GM21515 (cell line): Measurements from ENCODE around the gene ABCC8.

ENCODE experiments used
- ATAC-seq: cut with Tn5 transposase; IDR thresholded peaks from one replicate; pipeline ENCODE4 v1.9.1; 2021; ENCODE audit not compliant: unreplicated experiment

The ABCC8 gene

DNA sequence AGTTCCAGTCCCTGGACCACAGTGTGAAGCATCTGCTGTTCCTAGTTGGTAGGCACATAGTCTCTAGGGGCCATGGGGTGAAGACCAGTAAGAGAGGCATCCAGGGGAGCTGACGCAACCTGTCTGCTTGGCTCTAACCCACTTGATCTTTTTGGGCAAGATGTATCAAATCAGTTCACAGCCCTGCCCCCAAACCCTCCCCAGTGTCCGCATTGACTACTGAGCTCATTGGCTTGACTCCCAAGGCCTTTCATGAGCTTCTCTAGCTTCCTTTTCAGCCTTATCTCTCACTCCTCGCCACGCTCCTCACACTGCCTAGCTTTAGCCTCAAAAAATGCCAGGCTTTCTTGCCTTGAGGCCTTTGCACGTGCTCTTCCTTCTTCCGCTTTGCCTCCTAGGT lies 29.7 kb upstream of the ABCC8 start:
- no peak for ATAC-seq

DNA sequence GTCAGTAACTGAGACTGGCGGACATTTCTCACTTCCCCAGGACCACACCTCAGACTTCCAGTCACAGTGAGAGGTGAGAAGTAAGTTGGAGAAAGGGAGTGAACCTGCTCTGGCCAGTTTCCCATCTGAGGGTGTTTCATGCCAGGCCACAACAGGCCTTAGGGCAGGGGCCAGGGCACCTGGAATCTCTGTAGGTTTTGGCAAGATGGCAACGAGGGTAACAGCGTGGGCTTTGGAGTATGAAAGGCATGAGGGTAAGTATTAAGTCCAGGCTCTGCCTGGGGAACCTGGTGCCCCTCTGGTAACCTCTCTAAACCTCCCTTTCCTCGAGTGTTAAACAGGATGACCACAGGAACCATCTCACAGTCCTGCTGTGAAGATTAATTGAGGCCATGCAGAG lies 28.5 kb upstream of the ABCC8 start:
- ATAC-seq = no peak

DNA sequence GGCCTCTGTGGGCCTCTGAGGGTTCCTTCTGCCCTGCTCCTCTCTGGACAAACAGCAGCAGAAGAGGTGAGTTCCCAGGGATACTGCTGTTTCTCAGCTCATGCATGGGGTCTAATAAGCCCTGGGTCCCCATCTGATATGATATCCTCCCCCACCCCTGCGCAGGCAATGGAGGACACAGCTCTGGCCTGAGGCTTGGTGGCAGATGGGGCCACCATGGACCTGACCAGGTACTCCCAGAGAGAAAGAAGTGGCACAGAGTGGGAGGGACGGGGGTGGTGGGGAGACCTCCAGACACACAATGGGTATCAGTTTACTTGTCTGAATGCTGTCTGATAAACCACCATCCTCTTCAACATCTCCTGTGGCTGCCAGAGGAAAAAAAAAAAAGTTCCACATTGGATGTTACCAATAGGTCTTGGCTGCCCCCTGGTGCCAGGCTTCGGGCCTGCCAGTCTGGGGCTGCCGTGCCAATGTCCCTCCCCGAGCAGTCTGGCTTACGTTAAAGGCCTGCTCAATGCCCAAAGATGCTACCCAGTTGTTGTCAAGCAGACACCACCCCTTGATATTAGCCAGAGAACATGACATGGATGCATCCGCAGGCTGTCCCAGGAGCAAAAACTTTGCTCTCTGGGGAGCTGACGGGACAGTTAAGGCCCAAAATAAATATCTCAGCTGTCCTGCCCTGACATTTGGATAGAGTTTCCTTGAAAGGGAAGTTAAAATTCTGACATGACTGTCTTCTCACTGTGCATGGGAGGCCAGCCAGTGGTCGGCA lies 27.9 kb upstream of the ABCC8 start:
- peak; percentile 65 for ATAC-seq

DNA sequence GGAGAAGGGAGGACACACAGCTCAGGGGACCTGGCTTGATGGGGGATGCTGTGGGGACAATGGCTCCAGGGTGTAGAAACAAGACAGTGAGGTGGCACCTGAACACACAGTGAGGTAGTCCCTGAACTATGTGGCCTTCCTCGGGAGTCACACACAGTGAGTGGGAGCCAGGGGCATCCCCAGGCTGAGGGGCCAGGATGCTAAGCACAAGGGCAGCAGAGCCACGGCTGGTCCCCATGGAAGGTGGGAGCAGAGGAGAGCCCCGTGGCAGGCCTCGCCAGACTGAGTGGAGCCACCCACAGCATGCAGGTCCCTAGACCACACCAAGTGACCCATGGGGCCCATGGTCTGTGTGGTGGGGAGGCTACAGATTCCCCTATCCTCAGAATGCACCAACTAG lies 26.0 kb upstream of the ABCC8 start:
- ATAC-seq = no peak

DNA sequence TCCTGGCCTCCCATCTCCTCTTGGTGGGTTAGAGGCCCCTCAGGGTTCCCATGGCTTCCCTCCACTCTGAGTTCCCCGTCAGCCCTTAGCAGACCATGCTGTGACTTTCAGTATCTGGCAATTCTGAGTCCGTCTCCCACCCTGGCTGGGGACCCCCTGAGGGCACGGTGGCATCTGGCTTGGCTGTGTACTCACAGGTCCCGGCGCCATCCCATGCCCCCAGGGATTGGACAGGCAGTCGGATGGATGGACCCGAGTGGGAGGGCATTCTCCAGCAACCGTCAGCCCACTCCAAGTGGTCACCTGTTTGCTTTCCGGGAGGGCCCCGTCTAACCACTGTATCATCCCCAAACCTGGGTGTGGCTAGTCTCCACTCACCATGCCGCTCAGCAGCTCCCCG lies 24.0 kb upstream of the ABCC8 start:
- no peak for ATAC-seq

DNA sequence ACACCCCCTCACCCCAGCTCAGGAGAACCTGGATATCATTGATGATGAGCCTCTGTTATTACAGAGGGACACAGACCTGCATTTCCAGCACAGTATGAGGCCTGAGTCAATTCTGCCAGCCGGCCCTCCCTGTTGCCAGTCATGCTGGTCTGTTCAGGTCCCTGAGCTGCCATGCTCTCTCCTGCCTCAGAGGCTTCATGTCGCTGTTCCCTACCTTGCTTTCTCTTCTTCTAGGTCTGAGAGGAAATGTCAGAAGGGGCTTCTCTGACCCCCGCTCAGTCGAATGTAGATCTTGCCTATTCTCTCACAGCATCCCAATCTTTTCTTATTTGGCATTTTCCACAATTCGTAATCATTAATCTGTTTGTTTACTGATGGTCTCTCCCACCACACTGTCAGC lies 21.8 kb upstream of the ABCC8 start:
- ATAC-seq = no peak

DNA sequence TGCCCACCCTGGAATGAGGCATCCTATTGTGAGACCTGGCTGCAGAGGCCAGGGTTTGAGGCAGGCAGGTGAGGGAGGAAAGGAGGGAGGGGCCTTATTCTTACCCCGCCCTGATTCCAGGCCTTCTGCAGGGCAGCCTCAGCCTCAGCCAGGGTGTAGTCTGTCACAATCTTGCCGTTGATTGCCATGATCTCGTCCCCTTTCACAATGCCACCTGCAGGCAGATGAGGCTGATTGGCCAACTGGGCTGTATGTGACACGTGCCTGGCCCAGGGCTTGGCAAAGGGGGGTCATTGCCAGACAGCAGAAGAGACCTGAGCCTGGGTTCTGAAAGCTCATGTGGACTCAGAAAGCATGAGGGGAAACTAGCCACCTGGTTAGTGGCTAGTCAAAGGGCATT lies 21.4 kb upstream of the ABCC8 start:
- no peak for ATAC-seq

DNA sequence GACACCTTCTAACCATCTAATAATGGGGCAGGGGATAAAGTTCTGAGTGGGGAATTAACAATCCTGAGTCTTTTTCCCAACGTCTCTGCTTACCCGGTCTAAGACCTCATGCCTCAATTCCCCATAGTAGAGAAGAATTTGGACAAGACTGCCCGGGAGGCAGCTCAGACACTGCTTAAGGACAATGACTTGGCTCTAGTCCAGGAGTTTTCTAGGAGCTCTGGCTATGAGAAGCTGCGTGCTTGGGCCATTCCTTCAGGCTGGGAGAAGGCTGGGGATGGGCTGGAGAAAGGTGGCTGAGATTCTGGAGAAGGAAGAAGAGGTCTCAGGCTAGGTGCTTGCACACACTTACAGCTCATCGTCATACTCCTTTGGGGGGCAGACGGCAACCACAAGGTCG lies 19.8 kb upstream of the ABCC8 start:
- ATAC-seq = no peak

DNA sequence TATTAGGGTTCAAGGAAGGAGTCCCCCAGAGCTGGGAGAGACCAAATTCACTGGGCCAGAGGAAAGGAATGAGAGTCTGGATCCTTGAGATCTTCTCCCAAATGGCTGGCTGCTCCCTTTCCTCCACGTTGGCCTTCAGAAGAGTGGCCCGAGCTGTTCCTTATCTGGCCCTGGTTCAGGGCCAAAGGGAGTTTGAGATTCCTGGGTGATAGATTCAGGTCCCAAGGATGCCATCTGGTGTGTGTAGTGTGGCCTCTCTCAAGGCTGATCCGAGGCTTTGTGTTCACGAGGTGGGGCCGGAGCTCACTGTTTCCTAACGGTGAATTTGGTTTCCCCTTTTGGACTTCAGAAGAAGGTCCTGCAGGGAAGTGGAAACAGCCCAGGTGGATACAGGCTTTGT lies 17.4 kb upstream of the ABCC8 start:
- no peak for ATAC-seq

DNA sequence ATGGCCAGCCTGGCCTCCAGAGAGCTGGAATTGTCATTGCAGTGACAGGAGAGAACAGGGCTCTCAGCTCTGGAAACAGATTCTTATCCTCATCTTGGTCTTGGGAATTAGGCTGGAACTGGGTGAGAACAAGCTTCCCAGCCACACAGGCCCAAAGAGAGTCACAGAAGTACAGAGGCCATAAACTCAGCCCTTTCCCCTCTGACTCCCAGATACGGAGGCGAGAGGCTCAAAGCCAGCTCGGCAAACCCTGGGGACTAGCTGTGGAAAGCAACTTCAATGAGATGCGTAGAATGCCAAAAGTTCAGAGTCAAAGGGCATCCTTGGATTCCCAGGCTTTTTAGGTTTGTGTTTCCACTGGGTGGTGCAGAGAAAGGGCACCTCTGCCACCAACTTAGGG lies 14.3 kb upstream of the ABCC8 start:
- ATAC-seq = no peak

DNA sequence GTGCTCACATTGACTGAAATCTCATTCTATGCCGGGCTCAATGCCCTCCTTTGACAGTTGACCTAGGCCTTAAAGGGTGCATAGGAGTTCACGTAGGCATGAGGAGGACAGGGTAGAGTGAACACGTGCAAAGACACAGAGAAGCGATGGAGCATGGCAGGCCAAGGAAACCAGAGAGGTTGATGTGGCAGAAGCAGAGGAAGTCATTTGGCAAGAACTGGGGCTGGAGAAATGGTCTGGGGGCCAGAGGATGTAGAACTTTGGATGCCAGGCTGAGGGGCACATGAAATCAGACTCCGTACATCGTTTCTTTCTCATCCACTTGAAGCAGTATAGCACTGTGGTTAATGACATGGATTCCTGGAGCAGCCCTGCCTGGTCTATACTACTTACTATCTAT lies 13.6 kb upstream of the ABCC8 start:
- ATAC-seq = no peak

DNA sequence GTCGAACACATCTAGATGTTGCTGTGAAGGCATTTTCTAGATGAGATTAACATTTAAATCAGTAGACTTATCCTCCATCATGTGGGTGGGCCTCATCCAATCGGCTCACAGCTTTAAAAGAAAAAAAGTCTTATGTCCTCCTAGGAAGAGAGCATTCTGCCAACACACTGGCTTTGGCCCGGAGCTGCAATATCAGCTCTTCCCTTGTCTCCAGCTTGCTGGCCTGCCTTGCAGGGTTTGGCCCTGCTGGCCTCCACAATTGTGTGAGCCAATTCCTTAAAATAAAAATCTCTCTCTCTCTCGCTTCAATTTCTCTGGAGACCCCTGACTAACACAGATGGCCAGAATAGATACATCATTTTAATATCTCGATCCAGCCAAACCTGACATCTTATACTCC lies 13.1 kb upstream of the ABCC8 start:
- ATAC-seq = no peak

DNA sequence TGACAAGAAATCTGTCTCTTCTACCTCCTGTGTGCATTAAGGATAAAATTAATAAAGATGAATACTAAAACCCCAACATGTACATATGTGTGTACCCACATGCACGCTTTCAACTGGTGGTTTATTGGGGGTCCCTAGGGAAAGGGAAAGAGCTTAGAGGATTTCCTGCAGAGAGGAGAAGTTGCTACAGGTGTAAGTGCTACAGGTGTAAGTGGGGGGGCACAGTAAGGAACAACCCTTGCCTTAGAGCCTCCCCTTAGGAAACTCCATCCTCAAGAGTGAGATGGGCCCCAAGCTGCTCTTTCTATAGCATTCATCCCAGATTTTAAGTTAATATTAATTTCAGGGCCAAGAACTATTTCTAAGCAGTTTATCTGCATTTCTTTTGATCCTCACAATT lies 11.9 kb upstream of the ABCC8 start:
- ATAC-seq = no peak

DNA sequence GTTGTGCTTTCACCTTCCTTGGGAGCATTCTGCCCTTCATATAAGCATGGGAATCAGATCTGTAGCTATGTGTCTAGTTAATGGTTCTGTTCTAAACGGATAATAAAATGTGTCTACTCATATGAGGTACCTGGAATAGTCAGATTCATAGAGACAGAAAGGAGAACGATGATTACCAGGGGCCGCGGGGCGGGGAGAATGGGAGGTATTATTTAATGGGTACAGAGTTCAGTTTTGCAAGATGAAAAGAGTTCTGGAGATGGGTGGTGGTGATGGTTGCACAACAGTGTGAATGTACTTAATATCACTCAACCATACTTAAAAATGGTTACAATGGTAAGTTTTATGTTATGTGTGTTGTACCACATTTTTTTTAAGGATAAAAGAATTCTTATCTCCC lies 10.0 kb upstream of the ABCC8 start:
- no peak for ATAC-seq

DNA sequence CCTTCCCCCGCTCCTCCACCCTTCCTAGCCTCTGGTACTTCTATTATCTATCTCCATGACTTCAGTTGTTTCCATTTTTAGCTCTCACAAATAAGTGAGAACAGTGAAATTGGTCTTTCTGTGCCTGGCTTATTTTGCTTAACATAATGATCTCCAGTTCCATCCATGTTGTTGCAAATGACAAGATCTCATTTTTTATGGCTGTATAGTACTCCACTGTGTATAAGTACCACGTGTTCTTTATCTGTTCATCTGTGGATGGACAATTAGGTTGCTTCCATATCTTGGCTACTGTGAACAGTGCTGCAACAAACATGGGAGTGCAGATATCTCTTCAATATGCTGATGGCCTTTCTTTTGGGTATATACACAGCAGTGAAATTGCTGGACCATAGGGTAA lies 6.9 kb upstream of the ABCC8 start:
- no peak for ATAC-seq

DNA sequence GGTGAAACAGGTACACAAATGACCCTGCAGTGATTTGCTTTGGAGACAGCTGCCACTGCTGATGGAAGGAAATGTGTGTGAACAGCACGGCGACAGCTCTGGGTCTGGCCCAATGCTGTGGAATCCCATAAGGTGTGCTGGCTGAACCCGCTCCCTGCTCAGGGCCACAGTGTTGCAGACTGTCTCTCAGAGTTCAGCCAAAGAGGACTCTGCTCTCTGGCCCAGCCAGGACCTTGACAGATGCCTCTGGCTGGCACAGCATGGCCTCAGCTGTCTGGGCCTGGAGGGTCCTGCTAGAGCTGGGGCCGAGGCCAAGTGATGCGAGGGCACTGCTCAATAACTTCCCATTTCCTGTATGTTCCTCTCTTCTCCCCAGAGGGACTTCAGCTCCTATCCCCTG lies 5.3 kb upstream of the ABCC8 start:
- no peak for ATAC-seq

DNA sequence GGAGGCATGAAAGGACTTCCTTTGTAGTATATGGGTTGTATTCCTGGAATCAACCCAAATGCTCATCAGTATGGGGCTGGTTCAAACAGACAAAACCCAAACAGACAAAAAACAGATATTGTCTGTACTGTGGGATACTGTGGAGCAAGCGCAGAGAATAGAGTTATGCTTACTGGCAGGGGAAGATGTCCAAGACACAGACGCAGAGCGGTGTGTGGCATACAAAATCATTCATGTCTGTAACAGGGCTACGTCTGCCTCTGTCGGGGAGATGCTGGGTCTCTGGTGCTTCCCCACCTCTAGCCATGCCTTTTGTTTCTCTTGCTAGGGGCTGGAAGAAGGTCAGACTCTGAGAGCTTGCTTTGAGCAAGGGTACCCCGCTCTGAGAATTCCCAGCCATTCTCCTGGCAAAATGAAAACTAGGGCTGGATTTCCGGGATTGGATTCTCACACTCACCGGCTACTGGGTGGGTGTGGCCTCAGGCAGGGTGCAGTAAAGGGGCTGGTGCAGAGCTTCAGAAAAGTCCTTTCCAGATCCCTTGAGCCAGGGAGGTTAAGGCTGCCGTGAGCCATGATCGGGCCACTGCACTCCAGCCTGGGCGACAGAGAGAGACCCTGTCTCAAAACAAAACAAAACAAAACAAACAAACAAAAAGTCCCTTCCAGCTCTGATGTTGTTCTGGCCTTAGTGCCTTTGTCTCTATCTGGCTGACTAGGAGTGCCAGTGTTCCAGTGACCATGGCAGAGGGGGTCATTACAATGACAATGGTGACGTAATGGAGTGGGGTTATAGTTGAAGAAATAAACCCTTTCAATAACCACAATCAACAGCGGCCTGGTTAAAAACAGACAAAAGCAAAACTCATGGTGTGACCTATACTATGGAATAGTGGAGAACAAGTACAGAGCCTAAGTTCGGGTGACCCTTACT lies 2.9 kb upstream of the ABCC8 start:
- no peak for ATAC-seq

DNA sequence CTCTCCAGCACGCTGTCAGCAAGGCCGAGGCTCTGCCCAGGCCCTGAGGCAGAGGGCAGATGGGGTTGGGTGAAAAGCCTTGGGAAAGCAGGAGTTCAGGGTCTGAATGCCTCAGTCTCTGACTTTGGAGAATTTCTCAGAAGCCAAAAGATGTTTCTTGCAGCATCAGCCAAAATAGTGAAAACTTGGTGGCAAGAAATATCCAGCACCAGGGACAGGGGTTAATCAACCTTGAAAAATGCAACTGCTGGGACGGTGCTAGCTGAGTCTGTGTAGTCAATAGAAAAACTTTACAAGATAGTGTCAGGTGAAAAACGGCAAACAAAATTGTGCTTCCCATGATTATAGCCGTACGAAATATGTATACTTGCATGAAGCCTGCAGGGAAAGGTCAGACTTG lies 1.4 kb upstream of the ABCC8 start:
- ATAC-seq = no peak

DNA sequence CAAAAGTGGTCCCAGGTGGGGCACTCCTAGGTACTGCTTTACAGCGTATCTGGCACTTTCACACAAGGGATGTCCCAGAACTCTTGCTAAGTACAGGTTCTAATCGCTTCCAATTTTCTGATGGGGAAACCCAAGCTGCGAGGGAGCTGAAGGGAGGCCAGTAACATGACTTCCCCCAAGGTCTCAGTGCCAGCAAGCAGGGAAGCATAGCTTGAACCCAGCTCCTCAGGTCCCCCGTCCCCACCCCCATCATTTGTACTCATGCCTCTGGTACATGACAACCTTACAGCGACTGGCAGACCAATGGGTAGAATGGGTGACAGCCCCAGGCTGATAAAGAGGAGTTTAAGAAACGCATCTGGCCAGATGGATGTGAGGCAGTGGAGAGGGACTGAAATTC lies 716 bp upstream of the ABCC8 start:
- no peak for ATAC-seq

DNA sequence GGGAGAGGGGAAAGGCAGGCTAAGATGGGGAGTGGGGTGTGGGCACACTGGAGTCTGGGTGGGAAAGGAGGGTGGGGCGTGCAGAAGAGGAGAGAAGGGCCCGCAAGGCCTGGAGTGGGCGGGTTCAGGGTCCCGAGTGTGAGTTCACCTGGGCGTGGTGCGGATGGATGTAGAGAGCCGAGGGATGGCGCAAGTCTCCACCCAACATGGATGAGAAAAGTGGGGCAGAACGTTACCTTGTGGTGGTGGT lies 364 bp upstream of the ABCC8 start:
- no peak for ATAC-seq

DNA sequence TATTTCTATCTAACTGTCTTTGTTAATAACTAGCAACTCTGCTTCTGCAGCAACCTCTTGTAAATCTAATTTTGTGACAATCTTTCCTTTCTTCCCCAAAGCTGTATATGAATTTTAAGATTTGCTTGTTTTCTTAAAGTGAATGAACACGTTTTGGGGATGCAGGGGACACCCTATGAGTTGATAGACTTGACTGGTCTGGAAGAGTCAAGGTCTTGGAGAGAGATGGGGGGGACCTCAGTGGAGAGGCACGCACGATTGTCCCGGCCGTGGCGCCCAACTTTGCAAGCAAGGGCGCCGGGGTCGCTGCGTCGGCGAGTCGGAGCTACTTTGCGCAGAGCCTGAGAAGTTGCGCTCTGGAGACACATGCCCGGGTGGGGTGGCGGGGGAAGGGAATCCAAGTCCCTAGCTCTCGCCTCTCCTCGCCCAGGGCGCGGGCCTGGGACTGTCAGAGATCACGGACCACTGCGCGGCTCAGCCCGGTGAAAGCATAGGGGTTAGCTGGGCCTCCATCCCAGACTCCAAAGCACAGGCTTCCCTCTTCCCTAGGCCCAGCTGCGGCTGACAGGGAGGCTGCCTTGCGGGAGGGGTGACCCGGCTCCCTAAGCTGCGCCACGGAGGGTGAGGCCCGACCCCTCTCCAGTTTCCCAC lies 854 bp downstream of the ABCC8 start:
- ATAC-seq = no peak

DNA sequence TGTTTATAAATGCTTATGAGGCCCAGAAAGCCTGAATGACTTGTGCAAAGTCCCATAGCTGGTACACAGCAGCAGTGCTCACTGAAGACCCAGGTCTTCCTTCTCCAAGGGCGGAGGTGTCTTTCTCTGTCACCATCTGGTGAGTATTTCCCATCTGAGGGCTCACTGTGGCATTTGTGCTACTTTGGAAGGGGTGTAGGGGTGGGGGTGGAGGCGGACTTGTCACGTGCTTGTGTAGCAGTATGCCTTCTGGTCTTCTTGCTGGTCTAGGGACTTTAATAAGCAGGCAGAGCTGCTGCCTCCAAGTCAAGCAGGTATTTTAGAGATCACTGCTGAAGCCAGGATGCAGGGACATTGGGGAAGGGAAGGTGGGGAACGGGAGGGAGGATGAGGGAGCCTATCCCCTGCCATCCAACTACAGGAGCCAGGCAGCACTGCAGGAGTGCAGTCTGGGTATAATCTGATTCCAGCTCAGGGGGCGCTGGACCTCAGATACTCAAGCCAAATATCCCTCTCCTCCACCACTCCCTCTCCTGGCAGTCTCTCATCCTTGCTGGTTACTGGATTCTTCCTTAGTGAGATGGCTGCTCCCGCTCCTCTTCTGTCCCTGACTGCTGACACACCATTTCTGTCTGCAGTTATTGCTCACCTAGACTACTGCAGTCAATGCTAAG lies 3.4 kb downstream of the ABCC8 start:
- ATAC-seq = no peak
